GM19463 (cell line): ENCODE data around the gene FAM89B.
A peak's percentile ranks its signal among the peaks of the same experiment; 100 is the strongest.

Experiments used
- ATAC-seq: cut with Tn5 transposase; IDR thresholded peaks from one replicate; pipeline ENCODE4 v1.9.1; 2021; ENCODE audit warnings: mild to moderate bottlenecking, moderate library complexity; ENCODE audit not compliant: unreplicated experiment

FAM89B gene

DNA sequence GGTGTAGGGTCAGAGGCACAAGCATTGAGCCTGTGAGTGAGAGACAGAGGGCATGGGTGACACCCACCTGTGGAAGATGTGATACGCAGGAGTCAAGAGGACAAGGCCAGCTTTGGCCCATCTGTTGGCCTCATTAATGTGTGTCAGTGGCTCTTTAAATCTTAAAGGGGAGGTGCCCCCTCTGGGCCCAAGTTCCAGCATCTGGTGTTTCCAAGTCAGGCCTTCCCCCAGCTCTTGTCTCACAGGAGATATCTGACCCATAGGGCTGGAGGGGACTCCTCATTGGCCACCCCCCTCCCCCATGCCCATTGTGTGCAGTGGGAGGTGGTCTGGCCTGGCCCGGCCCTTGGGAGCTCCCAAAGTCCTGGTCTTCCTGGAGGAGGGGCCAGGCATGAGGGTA, 14.3 kb downstream of the FAM89B start:
- no peak for ATAC-seq

DNA sequence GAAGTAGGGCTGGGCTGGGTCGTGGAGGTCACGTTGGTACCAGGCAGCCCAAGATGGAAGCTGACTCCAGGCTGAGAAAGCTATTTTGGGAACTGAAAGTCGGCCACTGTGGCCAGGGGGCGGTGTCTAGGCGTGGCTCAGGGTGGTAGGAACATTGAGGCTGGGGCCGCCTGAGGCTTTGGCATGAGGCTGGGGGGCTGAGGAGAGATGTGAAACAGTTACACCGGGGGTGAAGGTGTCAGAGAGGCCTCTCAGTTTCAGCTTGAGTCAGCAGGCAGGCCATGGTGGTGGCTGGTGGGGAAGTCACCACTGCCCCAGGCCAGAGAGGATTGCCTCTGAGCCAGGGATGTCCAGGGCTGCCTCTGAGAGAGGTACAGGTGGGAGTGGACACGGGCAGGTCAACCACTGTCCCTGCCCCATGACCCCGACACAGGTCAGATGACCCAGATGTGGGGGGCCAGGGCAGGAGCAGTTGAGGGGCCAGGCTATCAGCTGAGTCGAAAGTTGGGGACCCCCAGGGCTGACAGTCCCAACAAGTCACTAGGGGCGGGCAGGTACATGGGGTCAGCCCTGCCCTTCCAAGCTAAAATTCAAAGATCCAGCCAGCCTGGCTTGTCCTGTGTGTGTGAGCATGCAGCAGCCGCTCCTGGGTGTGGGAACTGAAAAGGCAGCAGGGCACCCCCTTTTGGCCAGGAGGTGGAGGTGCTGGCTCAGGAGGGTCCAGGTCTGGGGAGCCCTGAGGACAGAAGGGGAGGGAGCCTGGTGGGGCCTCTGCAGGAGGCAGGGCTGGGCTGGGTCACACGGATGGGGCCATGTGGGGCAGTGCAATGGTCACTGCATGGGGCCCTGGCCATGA, 16.1 kb downstream of the FAM89B start:
- ATAC-seq = peak; percentile 84

DNA sequence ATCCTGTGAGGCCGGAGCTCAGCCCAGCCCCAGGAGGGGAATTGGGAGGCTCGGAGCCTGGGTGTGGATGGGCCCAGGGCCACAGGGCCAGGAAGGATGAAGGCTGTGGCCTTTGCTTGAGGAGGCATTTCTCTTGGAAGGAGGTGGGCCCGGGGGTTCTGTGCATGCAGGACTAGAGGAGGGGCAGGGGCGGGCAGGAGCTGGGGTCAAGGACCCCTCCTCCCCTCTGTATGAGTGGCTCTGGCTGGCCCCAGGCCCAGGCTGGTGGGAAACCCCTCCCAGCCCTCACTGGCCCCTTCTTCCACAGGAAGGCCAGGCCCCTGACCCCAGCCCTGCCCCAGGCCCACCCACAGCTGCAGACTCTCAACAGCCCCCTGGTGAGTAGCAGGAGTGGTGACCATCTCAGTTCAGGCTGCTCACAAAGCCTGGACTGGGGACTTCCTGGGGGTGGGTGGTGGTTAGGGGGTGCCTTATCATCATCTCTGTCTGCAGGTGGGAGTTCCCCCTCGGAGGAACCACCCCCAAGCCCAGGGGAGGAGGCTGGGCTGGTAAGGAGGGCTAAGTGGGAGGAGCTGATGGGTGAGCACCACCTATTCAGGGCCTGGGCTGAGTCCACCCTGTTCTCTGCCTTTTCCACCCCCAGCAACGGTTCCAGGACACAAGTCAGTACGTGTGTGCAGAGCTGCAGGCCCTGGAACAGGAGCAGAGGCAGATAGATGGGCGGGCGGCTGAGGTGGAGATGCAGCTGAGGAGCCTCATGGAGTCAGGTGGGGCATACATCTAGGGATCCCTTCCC, 17.3 kb downstream of the FAM89B start:
- ATAC-seq = no peak

DNA sequence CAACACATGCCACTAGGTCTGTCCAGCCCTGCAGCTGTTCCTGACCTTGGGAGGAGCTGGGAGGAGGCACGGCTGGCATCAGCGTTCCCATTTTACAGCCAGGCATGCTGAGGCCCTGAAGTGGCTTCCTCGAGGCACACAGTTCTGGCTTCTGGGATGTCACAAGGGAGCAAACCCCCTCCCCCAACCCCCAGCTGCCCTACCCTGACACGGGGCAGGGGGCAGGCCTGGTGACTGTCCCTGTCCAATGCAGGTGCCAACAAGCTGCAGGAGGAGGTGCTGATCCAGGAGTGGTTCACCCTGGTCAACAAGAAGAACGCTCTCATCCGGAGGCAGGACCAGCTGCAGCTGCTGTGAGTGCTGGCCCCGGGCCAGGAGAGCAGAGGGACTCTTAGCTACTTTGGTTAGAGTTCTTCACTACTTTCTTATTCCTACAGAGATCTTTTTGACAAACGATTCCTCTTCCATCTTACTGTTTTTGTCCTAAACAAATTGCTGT, 18.0 kb downstream of the FAM89B start:
- ATAC-seq = no peak

DNA sequence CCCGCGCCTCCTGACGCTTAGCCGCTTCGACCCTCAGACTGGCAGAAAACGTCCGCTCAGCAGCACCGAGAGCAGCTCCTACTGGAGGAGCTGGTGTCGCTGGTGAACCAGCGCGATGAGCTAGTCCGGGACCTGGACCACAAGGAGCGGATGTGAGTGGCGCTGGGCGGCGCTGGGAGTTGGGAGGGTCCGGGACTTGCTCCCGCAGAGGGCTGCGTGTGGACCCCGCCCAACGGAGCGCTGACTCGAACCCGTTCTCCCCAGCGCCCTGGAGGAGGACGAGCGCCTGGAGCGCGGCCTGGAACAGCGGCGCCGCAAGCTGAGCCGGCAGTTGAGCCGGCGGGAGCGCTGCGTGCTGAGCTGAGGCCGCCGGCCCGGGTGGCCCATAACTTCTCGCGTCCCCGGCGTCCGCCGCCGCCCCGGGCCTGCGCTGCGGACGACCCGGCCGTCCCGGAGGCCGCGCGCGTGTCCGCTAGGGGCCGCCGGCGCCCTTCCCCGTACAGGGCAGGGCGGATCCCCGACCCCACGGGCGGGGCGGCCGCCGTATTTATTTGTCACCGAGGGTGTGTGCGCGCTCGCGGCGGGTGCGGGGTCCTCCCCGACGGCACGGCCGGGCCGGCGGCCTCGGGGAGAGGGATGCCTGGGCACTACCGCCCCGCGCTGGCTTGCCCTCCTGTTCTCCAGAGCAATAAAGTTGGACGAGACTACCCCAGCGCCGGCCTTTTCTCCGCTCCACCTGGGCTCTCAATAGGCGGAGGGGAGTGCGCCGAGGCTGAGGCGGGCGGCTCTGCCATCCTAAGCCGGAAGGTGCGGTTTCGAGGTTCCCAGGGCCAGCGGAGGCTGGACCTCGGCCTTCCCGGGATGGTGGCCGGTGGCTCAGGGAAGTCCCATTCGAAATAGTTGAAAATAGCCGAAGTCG, 19.9 kb downstream of the FAM89B start:
- ATAC-seq = no peak

DNA sequence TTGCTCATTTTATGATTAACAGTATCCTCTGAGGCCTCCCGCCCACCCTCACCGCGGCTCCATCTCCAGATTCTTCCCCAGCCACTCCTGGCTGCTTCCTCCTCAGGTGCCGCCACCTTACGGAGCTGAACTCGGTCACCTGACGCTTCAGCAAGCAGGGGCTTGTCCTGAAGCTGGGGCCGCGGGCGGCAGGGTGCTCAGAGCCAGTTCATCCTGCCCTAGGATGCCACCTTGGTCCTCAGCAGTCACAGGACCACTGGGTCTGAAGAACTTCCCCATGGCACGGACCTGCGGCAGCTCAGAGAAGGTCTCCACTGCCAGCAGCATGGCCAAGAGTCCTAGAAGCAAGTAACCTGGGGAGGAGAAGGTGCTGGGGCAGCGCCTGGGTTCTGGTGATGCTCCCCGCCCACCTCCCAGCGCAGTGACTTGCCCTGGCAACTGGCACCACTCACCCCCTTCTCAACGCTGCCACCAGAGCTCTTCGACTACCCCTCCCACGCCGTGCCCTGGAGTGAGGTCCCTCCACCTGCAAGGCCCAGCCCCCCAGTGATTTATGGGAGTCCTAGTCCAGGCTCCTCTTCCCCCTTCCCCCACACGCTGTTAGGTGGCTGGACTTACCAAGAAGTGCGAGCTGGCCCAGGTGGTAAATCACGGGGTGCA, 20.6 kb downstream of the FAM89B start:
- no peak for ATAC-seq

DNA sequence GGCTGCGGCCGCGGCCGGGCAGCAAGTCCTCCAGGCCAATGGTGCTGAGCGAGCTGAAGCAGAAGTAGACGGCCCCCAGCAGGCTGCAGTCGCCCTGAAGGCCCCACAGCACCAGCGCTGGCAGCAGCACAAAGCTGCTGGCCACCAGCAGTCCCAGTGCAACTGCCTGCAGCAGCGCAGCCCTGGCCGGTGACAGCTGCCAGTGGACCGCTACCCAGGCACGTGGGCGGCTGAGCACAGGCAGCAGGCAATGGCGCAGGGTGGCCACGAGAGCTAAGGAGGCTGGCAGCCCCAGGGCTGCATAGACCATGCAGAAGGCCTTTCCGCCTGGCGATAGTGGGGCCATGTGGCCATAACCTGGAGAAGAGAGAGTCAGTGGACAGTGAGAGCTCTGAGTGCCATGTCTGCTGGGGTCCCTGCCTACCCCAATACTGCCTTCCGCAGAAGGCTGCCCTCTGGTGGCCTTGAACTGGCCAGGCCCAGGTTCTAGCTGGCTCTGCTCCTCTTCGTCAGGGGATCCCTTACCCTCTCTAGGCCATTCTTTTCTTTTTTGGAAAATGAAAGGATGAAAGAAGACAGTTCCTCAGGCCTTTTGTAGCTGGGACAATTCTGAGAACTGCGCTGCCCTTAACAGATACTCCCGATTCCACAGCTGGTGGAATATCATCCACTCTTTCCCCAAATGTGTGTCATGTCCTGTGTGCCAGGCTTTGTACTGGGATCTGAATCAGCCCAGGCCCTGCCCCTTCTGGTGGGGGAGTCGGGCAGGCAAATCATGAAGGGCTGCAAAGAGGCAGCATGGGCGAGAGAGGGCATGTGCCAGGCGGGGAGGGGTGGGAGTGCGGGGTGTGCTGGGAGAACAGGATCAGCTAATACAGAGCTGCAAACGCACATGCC, 21.4 kb downstream of the FAM89B start:
- ATAC-seq = no peak

DNA sequence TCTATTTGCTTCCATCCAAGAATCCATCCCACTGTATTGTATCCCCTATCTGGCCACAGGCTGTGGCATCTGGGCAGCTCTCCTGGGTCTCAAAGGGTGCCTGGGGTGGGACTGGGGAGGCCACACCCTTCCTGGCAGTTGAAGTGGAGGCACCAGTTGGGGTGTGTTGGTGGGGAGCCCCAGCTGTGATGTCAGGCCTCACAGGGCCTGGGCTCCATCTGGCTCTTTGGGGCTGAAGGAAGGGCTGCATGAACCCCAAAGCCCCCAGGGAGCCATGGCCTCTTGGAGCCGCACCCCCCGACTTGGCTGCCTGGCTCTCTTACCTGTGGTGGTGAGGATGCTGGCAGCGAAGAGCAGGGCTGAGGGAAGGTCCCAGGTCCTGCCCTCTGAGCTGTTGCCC, 22.8 kb downstream of the FAM89B start:
- ATAC-seq = no peak

DNA sequence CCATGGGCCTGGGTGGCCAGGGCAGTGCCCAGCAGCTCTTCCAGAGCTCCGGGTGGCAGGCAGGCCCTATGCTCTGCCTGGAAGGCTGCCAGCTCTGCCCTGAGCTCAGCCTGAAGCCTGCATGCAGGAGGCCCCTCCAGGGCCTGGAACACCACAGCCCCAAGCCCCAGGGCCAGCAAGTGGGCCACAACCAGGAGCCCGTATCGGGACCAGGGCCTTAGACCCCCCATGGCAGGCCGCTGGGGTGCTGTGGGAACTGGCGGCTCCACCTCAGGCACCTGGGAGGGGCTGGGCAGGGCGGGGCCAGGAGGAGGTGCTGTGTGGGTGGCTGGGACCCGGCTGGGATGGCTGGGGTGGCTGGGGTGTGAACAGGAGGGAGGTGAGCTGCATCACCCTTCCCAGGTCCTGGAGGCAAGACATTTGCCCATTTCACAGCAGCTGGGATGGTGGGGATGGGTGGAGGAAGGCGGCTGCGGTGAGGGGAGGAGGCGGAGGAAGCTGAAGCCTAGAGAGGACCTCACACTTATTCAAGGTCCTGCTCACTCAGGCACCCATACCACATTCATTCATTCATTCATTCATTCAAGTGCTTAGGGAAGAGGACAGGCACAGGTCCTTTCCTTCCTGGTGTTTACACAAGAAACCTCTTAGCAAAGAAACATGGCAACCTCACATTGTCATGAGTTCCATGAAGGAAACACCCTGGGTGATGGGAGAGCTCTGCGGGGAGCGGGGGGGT, 23.4 kb downstream of the FAM89B start, which contains the start of gene KCNK7:
KCNK7 (minus strand) TSS at position 258 of the 739 bp plus-strand sequence; CDS start at position 230, 28 bp downstream.
- no peak for ATAC-seq

DNA sequence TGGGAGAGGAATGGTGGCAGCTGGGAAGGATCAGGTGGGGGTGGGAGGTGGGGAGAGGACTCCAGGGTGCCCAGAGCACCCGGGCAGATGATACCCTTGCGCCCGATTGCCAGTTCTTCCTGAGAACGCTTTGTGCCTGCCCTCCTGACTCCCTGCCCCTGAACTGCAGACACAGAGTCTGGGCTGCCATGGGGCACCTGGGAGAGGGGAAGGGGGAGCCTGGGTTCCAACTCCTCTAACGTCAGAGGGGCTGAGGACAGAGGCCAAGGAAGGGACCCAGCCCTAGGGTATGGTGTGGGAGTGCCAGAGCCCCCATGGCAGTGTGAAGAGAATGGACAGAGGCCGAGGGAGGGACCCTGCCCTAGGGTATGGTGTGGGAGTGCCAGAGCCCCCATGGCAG, 24.2 kb downstream of the FAM89B start:
- no peak for ATAC-seq

DNA sequence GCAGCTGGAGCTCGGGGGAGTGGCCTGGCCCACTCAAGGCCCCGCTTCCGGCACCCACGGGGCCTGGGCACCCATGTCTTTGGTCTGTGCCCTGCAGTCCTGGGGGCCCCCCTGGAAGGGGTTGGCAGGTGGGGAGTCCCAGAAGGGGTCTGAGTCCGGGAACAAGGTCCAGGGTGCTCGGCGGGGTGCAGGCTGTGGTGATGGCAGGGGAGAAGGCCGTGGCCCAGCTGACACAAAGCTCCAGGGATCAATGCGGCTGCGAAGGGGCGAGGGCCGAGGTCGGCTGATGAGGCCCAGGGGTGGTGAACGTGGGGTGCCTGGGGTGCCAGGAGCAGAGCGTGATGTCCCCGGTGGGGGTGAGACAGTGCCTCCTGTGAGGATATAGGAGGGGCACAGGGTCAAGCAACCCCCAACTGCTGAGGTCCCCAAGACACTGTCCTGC, 25.9 kb downstream of the FAM89B start:
- ATAC-seq = no peak

DNA sequence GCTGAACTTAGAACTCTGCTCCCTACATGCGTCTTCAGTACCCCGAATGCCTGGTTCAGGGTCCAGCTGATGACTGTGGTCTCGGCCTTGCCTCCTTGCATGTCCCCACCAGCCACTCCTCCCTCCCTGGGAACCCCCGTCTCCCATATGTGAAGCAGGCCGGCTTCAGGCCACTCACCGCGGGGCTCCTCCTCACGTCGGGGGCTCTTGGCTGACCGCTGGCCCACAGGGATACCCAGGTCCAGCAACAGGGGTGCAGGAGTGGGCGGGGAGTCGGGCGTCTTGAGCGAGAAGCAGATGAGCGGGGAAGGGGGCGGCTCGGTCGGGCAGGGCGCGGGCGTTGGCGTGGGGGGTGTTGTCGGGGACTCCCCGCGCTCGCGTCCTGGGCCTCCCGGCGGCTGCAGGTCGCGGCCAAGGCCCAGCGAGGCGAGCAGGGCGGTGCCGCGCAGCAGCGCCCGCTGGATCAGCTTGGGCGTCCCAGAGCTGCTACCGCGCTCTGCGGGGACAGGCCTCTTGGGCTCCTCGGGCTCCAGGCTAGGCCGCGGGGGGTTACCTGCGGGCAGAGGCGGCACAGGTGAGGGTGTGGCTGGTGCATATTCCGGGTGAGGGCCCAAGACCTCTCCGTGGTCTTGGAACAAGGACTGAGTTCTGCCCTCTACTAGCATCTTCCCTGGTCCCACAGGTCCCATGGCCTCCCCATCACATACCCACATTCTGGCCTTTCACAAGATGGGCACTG, 27.0 kb downstream of the FAM89B start:
- no peak for ATAC-seq

DNA sequence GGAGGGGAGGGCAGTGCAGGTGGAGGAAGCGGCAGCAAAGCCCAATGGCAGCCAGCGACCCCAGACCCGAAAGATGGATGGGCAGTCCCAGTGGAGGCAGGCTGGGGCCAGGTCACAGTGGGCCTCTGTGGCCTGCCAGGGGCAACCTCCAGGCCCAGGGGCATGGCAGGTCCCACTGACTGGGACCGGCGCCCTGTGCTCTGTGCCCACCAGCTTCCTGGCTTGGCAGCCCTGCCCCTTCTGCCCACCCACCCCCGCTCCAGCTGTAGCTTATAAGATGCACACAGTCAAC, 27.6 kb downstream of the FAM89B start:
- ATAC-seq = no peak

DNA sequence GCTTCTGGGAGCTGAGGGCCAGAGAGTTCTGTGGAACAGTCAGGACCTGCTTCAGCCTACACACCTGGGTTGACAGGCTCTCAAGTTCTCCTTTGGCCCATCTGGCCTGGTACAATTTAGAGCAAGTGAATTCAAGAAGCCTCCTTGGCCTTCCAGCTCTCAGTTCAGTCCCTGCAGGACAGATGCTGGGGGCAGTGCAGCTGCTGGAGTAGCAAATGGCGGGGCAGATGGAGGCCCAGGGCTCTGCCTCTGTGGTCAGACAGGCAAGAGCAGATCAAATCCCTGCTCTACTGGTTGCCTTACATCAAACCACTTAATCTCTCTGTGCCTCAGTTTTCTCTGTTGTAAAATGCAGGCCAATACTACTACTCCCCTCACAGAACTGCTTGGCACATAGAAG, 31.9 kb downstream of the FAM89B start:
- no peak for ATAC-seq

DNA sequence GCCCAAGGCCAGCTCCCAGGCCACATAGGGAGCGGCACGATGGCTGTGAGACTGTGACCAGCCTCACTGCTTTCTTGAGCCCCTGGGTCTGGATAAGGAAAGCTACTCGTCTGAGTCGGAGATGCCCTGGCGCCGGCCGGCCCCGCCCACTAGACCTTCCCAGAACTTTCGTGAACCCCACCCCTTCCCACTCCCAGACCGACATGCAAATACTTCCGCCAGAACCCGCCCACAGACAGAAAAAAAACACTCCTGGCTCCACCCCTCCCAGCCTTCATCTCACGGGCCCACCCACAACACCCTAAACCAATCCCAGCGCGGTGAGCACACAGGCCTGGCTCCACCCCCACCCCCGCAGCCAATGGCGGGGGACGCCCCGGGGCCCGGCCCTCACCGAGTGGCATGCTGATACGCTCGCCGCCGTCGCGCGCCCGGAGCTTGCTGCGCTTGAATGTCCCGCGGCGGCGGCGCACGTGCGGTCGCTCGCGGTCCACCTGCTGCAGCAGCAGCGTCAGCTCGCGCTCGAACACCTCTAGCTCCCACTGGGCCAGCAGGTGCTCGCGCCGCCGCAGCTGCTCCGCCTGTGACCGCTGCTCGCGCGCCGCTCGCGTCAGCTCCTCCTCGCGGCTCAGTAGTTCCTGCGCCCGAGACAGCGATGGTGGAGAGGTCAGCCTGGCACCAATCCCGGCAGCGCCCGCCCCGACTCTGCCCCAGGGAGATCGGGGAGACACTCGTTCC, 34.7 kb downstream of the FAM89B start:
- ATAC-seq = no peak

DNA sequence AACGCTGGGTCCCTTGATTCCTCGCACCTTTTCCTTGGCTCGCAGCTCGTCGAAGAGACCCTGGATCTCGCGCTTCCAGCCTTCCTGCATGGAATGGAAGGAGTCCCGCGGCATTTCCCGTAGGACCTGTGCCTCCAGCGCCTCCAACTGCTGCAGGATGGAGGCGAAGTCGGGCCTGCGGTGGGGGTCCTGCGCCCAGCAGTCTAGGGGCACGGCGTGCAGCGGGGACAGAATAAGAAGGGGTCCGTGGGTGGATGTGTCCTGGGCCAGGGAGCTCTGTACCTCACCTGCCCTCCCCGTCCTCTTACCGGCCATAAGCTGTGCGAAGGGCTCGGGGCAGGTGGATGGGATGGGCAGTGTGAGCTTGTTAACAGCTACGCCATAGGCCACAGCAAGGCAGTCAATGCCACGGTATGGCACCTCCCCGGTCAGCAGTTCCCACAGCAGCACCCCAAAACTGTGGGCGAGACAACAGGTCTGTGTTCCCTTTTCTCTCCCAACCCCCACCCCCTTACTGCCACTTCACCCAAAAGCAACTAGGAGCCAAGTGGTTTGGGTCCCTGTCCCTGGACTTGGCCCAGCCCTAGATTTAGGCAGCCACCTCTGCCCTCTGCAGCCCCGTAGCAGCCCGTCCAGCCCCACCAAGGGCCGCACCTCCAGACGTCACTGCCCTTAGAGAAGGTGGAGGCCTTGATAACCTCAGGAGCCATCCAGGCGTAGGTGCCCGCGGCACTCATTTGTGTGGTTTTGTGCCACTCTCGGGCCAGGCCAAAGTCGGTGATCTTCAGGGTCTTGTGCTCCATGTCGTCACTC, 35.5 kb downstream of the FAM89B start:
- no peak for ATAC-seq

DNA sequence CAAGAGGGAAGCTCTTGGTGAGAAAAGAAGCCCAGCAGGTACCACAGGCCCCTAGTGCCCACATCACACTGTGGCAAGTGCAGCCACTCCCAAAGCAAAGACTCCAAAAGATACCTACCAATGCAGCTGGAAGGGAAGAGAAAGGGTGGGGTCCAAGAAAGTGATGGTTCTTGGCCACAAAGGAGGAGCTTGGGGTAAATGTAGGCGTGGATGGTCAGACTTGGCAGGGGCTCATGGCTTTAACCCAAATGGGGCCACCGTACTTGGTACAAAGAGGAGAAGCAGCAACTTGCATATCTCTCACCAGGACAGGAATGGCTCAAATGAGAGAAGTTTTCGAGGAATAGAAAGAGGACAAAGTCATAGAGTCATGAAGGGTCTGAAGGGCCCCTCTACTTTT, 36.9 kb downstream of the FAM89B start:
- ATAC-seq = no peak
